H1 (cell line): ENCODE measurements around the gene TUBGCP3. TPM values are rescaled to one million over a fixed set of nuclear protein-coding genes. Genes with fewer than 3 reads are reported as not detected.

Experiments used
- CTCF ChIA-PET: fragments of 300-600 bp; sonication (Branson Sonifier 250); formaldehyde crosslinking; loops from one replicate; lab custom pipeline; 2021; ENCODE audit not compliant: partially characterized antibody; lab: Charles Lee
- POLR2A ChIA-PET: fragments of 300-600 bp; sonication (Branson Sonifier 250); formaldehyde crosslinking; loops from one replicate; lab custom pipeline; 2021; ENCODE audit warnings: inconsistent platforms; ENCODE audit not compliant: partially characterized antibody; lab: Charles Lee
- DNase-seq, 2 experiments: peaks; one replicate each; pipeline versions ENCODE4 v3.0.0 to v3.0.0-alpha.2; 2010 to 2022; ENCODE audit warnings: low spot score in 2 of 2, low read depth in 1 of 2, mixed read lengths in 1 of 2
- FAIRE-seq: peaks from 2 replicates; lab custom pipeline; 2011; peaks lifted over from hg19 to GRCh38; lab: Jason Lieb, UNC
- H2AFZ ChIP-seq: 2 replicates; pipeline ENCODE4 v1.8.1; 2012; ENCODE audit warnings: low read length, inconsistent platforms
- H2AK5ac ChIP-seq: 2 replicates; pipeline ENCODE4 v1.6.1; 2013; ENCODE audit warnings: low read depth, low read length
- H2BK120ac ChIP-seq: replicated peaks from 2 replicates; pipeline ENCODE3; 2013; ENCODE audit warnings: low read depth, low read length, inconsistent platforms
- H2BK12ac ChIP-seq: 2 replicates; pipeline ENCODE4 v1.6.1; 2013; ENCODE audit warnings: low read depth, low read length
- H2BK15ac ChIP-seq: 2 replicates; pipeline ENCODE4 v1.6.1; 2013; ENCODE audit warnings: low read length
- H2BK20ac ChIP-seq: 2 replicates; pipeline ENCODE4 v1.6.1; 2013; ENCODE audit warnings: low read length
- H2BK5ac ChIP-seq: 2 replicates; pipeline ENCODE4 v1.6.1; 2013; ENCODE audit warnings: low read depth, low read length
- H3K14ac ChIP-seq: 2 replicates; pipeline ENCODE4 v1.6.1; 2013; ENCODE audit warnings: inconsistent platforms; ENCODE audit not compliant: insufficient read length
- H3K18ac ChIP-seq: 2 replicates; pipeline ENCODE4 v1.6.1; 2013; ENCODE audit warnings: low read length; ENCODE audit errors: extremely low read depth
- H3K23ac ChIP-seq: 2 replicates; pipeline ENCODE4 v1.6.1; 2013; ENCODE audit warnings: inconsistent platforms; ENCODE audit not compliant: insufficient read length
- H3K23me2 ChIP-seq: 2 replicates; pipeline ENCODE4 v1.6.1; 2013; ENCODE audit warnings: low read depth, low read length
- H3K27ac ChIP-seq: 2 replicates; pipeline ENCODE4 v1.6.1; 2011; ENCODE audit warnings: low read depth, low read length, inconsistent platforms
- H3K27me3 ChIP-seq, 4 experiments: replicated peaks in 1 of 4; 1 replicate in 1 of 4; 2 replicates in 3 of 4; pipeline versions ENCODE4 v1.6.1 to v1.8.1; 2011 to 2013; ENCODE audit warnings: low read length in 3 of 4, mild to moderate bottlenecking in 3 of 4, inconsistent platforms in 2 of 4, mixed read lengths in 2 of 4, moderate library complexity in 1 of 4; ENCODE audit not compliant: control insufficient read depth in 3 of 4, insufficient read depth in 3 of 4; ENCODE audit errors: extremely low read depth in 1 of 4
- H3K36me3 ChIP-seq, 4 experiments: 2 replicates each; pipeline versions ENCODE4 v1.6.1 to v1.8.1; 2011 to 2013; ENCODE audit warnings: mild to moderate bottlenecking in 4 of 4, low read length in 3 of 4, moderate library complexity in 2 of 4, control low read depth in 1 of 4, inconsistent platforms in 1 of 4; ENCODE audit not compliant: insufficient read depth in 4 of 4, control insufficient read depth in 2 of 4
- H3K4ac ChIP-seq: replicated peaks from 2 replicates; pipeline ENCODE3; 2013; ENCODE audit warnings: low read length, low read depth, mixed read lengths, inconsistent platforms; ENCODE audit not compliant: insufficient read length
- H3K4me1 ChIP-seq, 4 experiments: replicated peaks in 1 of 4; 1 replicate in 1 of 4; 2 replicates in 3 of 4; pipeline versions ENCODE4 v1.6.1 to v1.8.1; 2011 to 2013; ENCODE audit warnings: low read length in 3 of 4, inconsistent platforms in 2 of 4, mixed read lengths in 1 of 4; ENCODE audit not compliant: insufficient read depth in 4 of 4, control insufficient read depth in 3 of 4
- H3K4me2 ChIP-seq, 2 experiments: 2 replicates each; pipeline versions ENCODE4 v1.6.1 to v1.8.1; 2011 to 2013; ENCODE audit warnings: low read depth in 2 of 2, low read length in 2 of 2, control low read depth in 1 of 2, inconsistent platforms in 1 of 2, mild to moderate bottlenecking in 1 of 2; ENCODE audit not compliant: insufficient read depth in 1 of 2
- H3K4me3 ChIP-seq, 4 experiments: fragments of 200-600, 300-600 bp in 1 of 4; sonication (generic), shearing (Covaris generic), sonication (Bioruptor Twin) in 1 of 4; 2 replicates each; pipeline versions ENCODE4 v1.5.1 to v1.8.1; 2011 to 2016; ENCODE audit warnings: low read length in 4 of 4, low read depth in 3 of 4, control low read depth in 2 of 4, inconsistent platforms in 2 of 4, mild to moderate bottlenecking in 2 of 4, mixed read lengths in 1 of 4, moderate library complexity in 1 of 4; ENCODE audit not compliant: insufficient read depth in 2 of 4; ENCODE audit errors: extremely low read depth in 1 of 4
- H3K56ac ChIP-seq: replicated peaks from 2 replicates; pipeline ENCODE3; 2013; ENCODE audit warnings: low read depth, mild to moderate bottlenecking, mixed read lengths, low read length, inconsistent platforms; ENCODE audit not compliant: insufficient read length
- H3K79me1 ChIP-seq: 2 replicates; pipeline ENCODE4 v1.6.1; 2013; ENCODE audit warnings: low read depth, low read length, control low read depth
- H3K79me2 ChIP-seq, 2 experiments: 2 replicates each; pipeline versions ENCODE4 v1.6.1 to v1.8.1; 2012 to 2013; ENCODE audit warnings: low read length in 2 of 2, mild to moderate bottlenecking in 2 of 2, inconsistent platforms in 1 of 2; ENCODE audit not compliant: insufficient read depth in 2 of 2, control insufficient read depth in 1 of 2
- H3K9ac ChIP-seq, 4 experiments: replicated peaks in 1 of 4; 1 replicate in 1 of 4; 2 replicates in 3 of 4; pipeline versions ENCODE4 v1.6.1 to v1.8.1; 2011 to 2013; ENCODE audit warnings: low read depth in 3 of 4, low read length in 3 of 4, control low read depth in 2 of 4, mild to moderate bottlenecking in 2 of 4, moderate library complexity in 2 of 4, inconsistent platforms in 1 of 4; ENCODE audit errors: extremely low read depth in 1 of 4
- H3K9me3 ChIP-seq, 2 experiments: 2 replicates each; pipeline versions ENCODE4 v1.6.1 to v1.8.1; 2012 to 2013; ENCODE audit warnings: mild to moderate bottlenecking in 2 of 2, moderate library complexity in 2 of 2, control low read depth in 1 of 2, inconsistent platforms in 1 of 2, low read depth in 1 of 2, low read length in 1 of 2, mixed read lengths in 1 of 2; ENCODE audit not compliant: insufficient read depth in 2 of 2
- H4K20me1 ChIP-seq, 2 experiments: replicated peaks in 1 of 2; 2 replicates each; pipeline versions ENCODE3 to v1.8.1; 2011 to 2013; ENCODE audit warnings: inconsistent platforms in 2 of 2, low read length in 2 of 2, mild to moderate bottlenecking in 1 of 2; ENCODE audit not compliant: insufficient read depth in 2 of 2, control insufficient read depth in 1 of 2
- H4K5ac ChIP-seq: 2 replicates; pipeline ENCODE4 v1.6.1; 2013; ENCODE audit warnings: low read length, low read depth, mixed read lengths, inconsistent platforms; ENCODE audit not compliant: insufficient read length
- H4K8ac ChIP-seq: 2 replicates; pipeline ENCODE4 v1.8.0; 2013; ENCODE audit warnings: mild to moderate bottlenecking, moderate library complexity, low read length, inconsistent platforms; ENCODE audit not compliant: insufficient read depth; ENCODE audit errors: extremely low read depth
- H4K91ac ChIP-seq: replicated peaks from 2 replicates; pipeline ENCODE3; 2013; ENCODE audit warnings: low read length, mixed read lengths, inconsistent platforms; ENCODE audit not compliant: insufficient read length
- CTCF ChIP-seq, 3 experiments: IDR thresholded peaks; 1 replicate in 2 of 3; 2 replicates in 1 of 3; pipeline versions ENCODE4 v1.5.1 to v1.6.1; 2011; ENCODE audit warnings: low read length in 3 of 3, mild to moderate bottlenecking in 3 of 3, inconsistent platforms in 2 of 3, low read depth in 1 of 3, moderate library complexity in 1 of 3; ENCODE audit not compliant: insufficient read depth in 1 of 3; ENCODE audit errors: control extremely low read depth in 1 of 3
- E2F6 ChIP-seq: IDR thresholded peaks from 2 replicates; pipeline ENCODE4 v1.6.1; 2012; ENCODE audit warnings: inconsistent platforms
- RAD21 ChIP-seq, 2 experiments: IDR thresholded peaks in 1 of 2; conservative IDR thresholded peaks in 1 of 2; 2 replicates each; pipeline ENCODE4 v1.6.1; 2011; ENCODE audit warnings: low read depth in 2 of 2, low read length in 2 of 2, improper control_type of control experiment in 1 of 2, inconsistent platforms in 1 of 2, mild to moderate bottlenecking in 1 of 2, moderate library complexity in 1 of 2
- WGBS, 2 experiments: shearing (Covaris generic) in 1 of 2; methylation state at CpG; one replicate each; pipeline versions ENCODE4 v1.1.6 to v1.1.7; 2013 to 2015; ENCODE audit warnings: low lambda C conversion rate in 2 of 2, mixed read lengths in 2 of 2, inconsistent platforms in 1 of 2, low coverage in 1 of 2, missing lambda C conversion rate in 1 of 2; ENCODE audit not compliant: insufficient replicate concordance in 2 of 2, insufficient coverage in 1 of 2, insufficient read length in 1 of 2; ENCODE audit errors: extremely low coverage in 1 of 2, missing lambda C conversion rate in 1 of 2; 5-methylcytosine and 5-hydroxymethylcytosine counted together
- polyA plus RNA-seq, 7 experiments: library from polyadenylated mRNA; depleted of rRNA in 3 of 7; stranded (reverse) in 5 of 7; unstranded in 2 of 7; fragments of >200 nt in 5 of 7; fragments of 200-250 nt in 2 of 7; gene quantifications; 1 replicate in 5 of 7; 2 replicates in 1 of 7; 4 replicates in 1 of 7; pipeline versions ENCODE4 v1.2.1 to v1.2.3, GENCODE V29; 2011 to 2013; ENCODE audit warnings: missing spikeins in 2 of 7, mixed read lengths in 2 of 7
- total RNA-seq: library from RNA; stranded (reverse); fragmentation: NEBNext Ultra II Directional; extraction: Animal tissue kit (Norgen Biotek cat#: 25700); gene quantifications from 2 replicates; pipeline ENCODE4 v1.2.1, GENCODE V29; 2021

Gene TUBGCP3
- total and polyA plus RNA-seq, 2 of the 8 experiments (the other 6 are each of a cell fraction or from before 2014, with no cell fraction given) = 27.0 to 31.7 TPM

GRCh38 chr13:112575675-112576074 lies 12.3 kb downstream of the TUBGCP3 start:
- Histone ChIP-seq H3K18ac (no peak overlapping the region), H3K4me1 (peaks cover 0 to 15% (median 3%) of the 10 kb centered on the region in 4 experiments; a peak in 5 of 7 replicates), H4K5ac (no peak overlapping the region), H2BK12ac (no peak overlapping the region), H2BK15ac (no peak overlapping the region), H3K9ac (no peak overlapping the region), H3K14ac (no peak overlapping the region), H3K4ac (no peak overlapping the region), H4K8ac (no peak overlapping the region), H3K27me3 (no peaks in the 10 kb centered on the region), H4K20me1 (peaks cover 4 to 12% of the 10 kb centered on the region in 2 experiments), H3K27ac (no peak overlapping the region), H3K23me2 (no peaks in the 10 kb centered on the region), H3K79me1 (peaks cover 11% of the 10 kb centered on the region; the same call in 1 of the 2 replicates), H2BK20ac (no peak overlapping the region), H2BK120ac (no peak overlapping the region), H2AFZ (no peak overlapping the region), H3K4me3 (no peak overlapping the region), H4K91ac (no peak overlapping the region), H3K79me2 (peaks cover 15 to 90% of the 10 kb centered on the region in 2 experiments), H3K23ac (no peak overlapping the region), H3K36me3 (no peaks in the 10 kb centered on the region), H3K4me2 (no peak overlapping the region), H2AK5ac (no peak overlapping the region), H2BK5ac (no peak overlapping the region), H3K9me3 (peaks cover 0 to 5% of the 10 kb centered on the region in 2 experiments; a peak in 1 of 4 replicates), H3K56ac (no peak overlapping the region)
- TF ChIP-seq CTCF (IDR thresholded peaks at IDR 0.05; ENCODE audit: control extremely low read depth in 1 of 3, insufficient read depth in 1 of 3, low read depth in 1 of 3, low read length in 3 of 3) = peak; percentile 29 to 35 (median 34); a peak in 3 of 4 replicates
- TF ChIP-seq RAD21 (IDR thresholded peaks at IDR 0.05 in 1 of 2, conservative IDR thresholded peaks at IDR 0.05 in 1 of 2; ENCODE audit: low read depth in 2 of 2, low read length in 2 of 2) = peak in 1 of 2 experiments; percentile 20; a peak in 2 of 4 replicates
- TF ChIP-seq E2F6 = no peak
- POLR2A ChIA-PET = interaction anchor here (3.1 kb wide), 1 partner anchor 12 kb away, joined by 15 read pairs; the partner anchor contains the start of gene TUBGCP3
- DNase-seq (no peak), FAIRE-seq (peak; percentile 58)
- 73% methylated on average over 5 of the region's 5 CpGs; no CpG with 5 or more reads in 1 of the 2 experiments for WGBS, 2 experiments
- CTCF ChIA-PET = interaction anchor here (1.2 kb wide), 1 partner anchor 43 kb away, joined by 4 read pairs; no protein-coding TSS in a partner anchor
